ENCODE data around the gene DDX10. TPM values are rescaled to one million over a fixed set of nuclear protein-coding genes. Genes with fewer than 3 reads are reported as not detected.
A peak's percentile ranks its signal among the peaks of the same experiment; 100 is the strongest.

Gene DDX10
- total and polyA plus RNA-seq, 2 of the 8 experiments (the other 6 are each of a cell fraction or from before 2014, with no cell fraction given): 49.2 to 52.2 TPM

- Histone ChIP-seq H3K79me2 (ENCODE audit: control insufficient read depth in 1 of 2, insufficient read depth in 2 of 2, low read length in 2 of 2) (peaks cover 0 to under 1% of the 10 kb centered on the region in 2 experiments; a peak in 1 of 4 replicates), H4K20me1 (replicated peaks in 1 of 2; ENCODE audit: control insufficient read depth in 1 of 2, insufficient read depth in 2 of 2, low read length in 2 of 2) (no peaks in the 10 kb centered on the region), H4K91ac (replicated peaks; ENCODE audit: insufficient read length, low read length) (no peak overlapping the region), H2BK120ac (replicated peaks; ENCODE audit: low read depth, low read length) (no peak overlapping the region), H2BK5ac (ENCODE audit: low read depth, low read length) (no peak overlapping the region), H4K8ac (ENCODE audit: extremely low read depth, insufficient read depth, low read length) (no peak overlapping the region), H3K23ac (ENCODE audit: insufficient read length) (no peak overlapping the region), H4K5ac (ENCODE audit: insufficient read length, low read depth, low read length) (no peak overlapping the region), H3K23me2 (ENCODE audit: low read depth, low read length) (no peaks in the 10 kb centered on the region), H2AFZ (ENCODE audit: low read length) (no peak overlapping the region), H3K27me3 (replicated peaks in 1 of 4; ENCODE audit: control insufficient read depth in 3 of 4, extremely low read depth in 1 of 4, insufficient read depth in 3 of 4, low read length in 3 of 4) (no peaks in the 10 kb centered on the region), H3K9ac (replicated peaks in 1 of 4; ENCODE audit: extremely low read depth in 1 of 4, low read depth in 3 of 4, low read length in 3 of 4) (no peak overlapping the region), H3K56ac (replicated peaks; ENCODE audit: insufficient read length, low read depth, low read length) (no peak overlapping the region), H2BK12ac (ENCODE audit: low read depth, low read length) (no peak overlapping the region), H2BK20ac (ENCODE audit: low read length) (no peak overlapping the region), H2AK5ac (ENCODE audit: low read depth, low read length) (no peak overlapping the region), H3K4me1 (replicated peaks in 1 of 4; ENCODE audit: control insufficient read depth in 3 of 4, insufficient read depth in 4 of 4, low read length in 3 of 4) (no peaks in the 10 kb centered on the region), H3K79me1 (ENCODE audit: low read depth, low read length) (no peaks in the 10 kb centered on the region; the same call in 1 of the 2 replicates), H3K27ac (ENCODE audit: low read depth, low read length) (no peak overlapping the region), H3K9me3 (ENCODE audit: insufficient read depth in 2 of 2, low read depth in 1 of 2, low read length in 1 of 2) (no peaks in the 10 kb centered on the region), H3K4me2 (ENCODE audit: insufficient read depth in 1 of 2, low read depth in 2 of 2, low read length in 2 of 2) (no peak overlapping the region), H3K4me3 (ENCODE audit: extremely low read depth in 1 of 4, insufficient read depth in 2 of 4, low read depth in 3 of 4, low read length in 4 of 4) (no peak overlapping the region), H3K36me3 (ENCODE audit: control insufficient read depth in 2 of 4, insufficient read depth in 4 of 4, low read length in 3 of 4) (no peaks in the 10 kb centered on the region), H3K18ac (ENCODE audit: extremely low read depth, low read length) (no peak overlapping the region), H2BK15ac (ENCODE audit: low read length) (no peak overlapping the region), H3K4ac (replicated peaks; ENCODE audit: insufficient read length, low read depth, low read length) (no peak overlapping the region), H3K14ac (ENCODE audit: insufficient read length) (no peak overlapping the region)
- CTCF ChIA-PET (ENCODE audit: partially characterized antibody): interaction anchor here (1.7 kb wide), 1 partner anchor 52 kb away, joined by 4 read pairs; no protein-coding TSS in a partner anchor
- DNase-seq (ENCODE audit: low read depth in 1 of 2, low spot score in 2 of 2) (no peak), FAIRE-seq (peak; percentile 13)
- 100% methylated on average over 1 of the region's 1 CpG; no CpG with 5 or more reads in 1 of the 2 experiments for WGBS, 2 experiments (ENCODE audit: extremely low coverage in 1 of 2, insufficient coverage in 1 of 2, insufficient read length in 1 of 2, insufficient replicate concordance in 2 of 2, low coverage in 1 of 2, low lambda C conversion rate in 2 of 2, missing lambda C conversion rate in 1 of 2)
- POLR2A ChIA-PET (ENCODE audit: partially characterized antibody): no interaction called here
- TF ChIP-seq SIRT6 (IDR thresholded peaks at IDR 0.05; ENCODE audit: low read length): no peak
- TF ChIP-seq SAP30 (IDR thresholded peaks at IDR 0.05; ENCODE audit: insufficient read depth, insufficient replicate concordance, low read length): no peak
- TF ChIP-seq EGR1 (IDR thresholded peaks at IDR 0.05; ENCODE audit: borderline replicate concordance, low read depth, low read length): no peak
- no peak for TF ChIP-seq USF2 (IDR thresholded peaks at IDR 0.05; ENCODE audit: low read length)
- no peak for TF ChIP-seq EZH2 (IDR thresholded peaks at IDR 0.05; ENCODE audit: low read depth, low read length, severe bottlenecking)
- TF ChIP-seq EP300 (IDR thresholded peaks at IDR 0.05; ENCODE audit: borderline replicate concordance in 1 of 2, low read depth in 2 of 2, low read length in 2 of 2): no peak
- no peak for TF ChIP-seq SP4 (IDR thresholded peaks at IDR 0.05; ENCODE audit: low read length)
- TF ChIP-seq SP1 (IDR thresholded peaks at IDR 0.05; ENCODE audit: low read depth, low read length): no peak
- TF ChIP-seq TBP (IDR thresholded peaks at IDR 0.05; ENCODE audit: low read depth, low read length): no peak
- no peak for TF ChIP-seq CBX8 (IDR thresholded peaks at IDR 0.05; ENCODE audit: borderline replicate concordance, low read depth, low read length)
- TF ChIP-seq GABPA (IDR thresholded peaks at IDR 0.05; ENCODE audit: borderline replicate concordance, insufficient read depth, low read length): no peak
- TF ChIP-seq RAD21 (IDR thresholded peaks at IDR 0.05 in 1 of 2, conservative IDR thresholded peaks at IDR 0.05 in 1 of 2; ENCODE audit: low read depth in 2 of 2, low read length in 2 of 2): no peak
- no peak for TF ChIP-seq ASH2L (IDR thresholded peaks at IDR 0.05; ENCODE audit: low read length)
These were observed 154.1 kb downstream of the DDX10 start for GRCh38 chr11:108818971-108819370.

All from H1 (cell line).